Measurements from ENCODE around the gene PRG3. TPM values are rescaled to one million over a fixed set of nuclear protein-coding genes. Genes with fewer than 3 reads are reported as not detected.

PRG3 gene
- total and polyA plus RNA-seq, 2 donors from 2014 or later = not detected

DNA sequence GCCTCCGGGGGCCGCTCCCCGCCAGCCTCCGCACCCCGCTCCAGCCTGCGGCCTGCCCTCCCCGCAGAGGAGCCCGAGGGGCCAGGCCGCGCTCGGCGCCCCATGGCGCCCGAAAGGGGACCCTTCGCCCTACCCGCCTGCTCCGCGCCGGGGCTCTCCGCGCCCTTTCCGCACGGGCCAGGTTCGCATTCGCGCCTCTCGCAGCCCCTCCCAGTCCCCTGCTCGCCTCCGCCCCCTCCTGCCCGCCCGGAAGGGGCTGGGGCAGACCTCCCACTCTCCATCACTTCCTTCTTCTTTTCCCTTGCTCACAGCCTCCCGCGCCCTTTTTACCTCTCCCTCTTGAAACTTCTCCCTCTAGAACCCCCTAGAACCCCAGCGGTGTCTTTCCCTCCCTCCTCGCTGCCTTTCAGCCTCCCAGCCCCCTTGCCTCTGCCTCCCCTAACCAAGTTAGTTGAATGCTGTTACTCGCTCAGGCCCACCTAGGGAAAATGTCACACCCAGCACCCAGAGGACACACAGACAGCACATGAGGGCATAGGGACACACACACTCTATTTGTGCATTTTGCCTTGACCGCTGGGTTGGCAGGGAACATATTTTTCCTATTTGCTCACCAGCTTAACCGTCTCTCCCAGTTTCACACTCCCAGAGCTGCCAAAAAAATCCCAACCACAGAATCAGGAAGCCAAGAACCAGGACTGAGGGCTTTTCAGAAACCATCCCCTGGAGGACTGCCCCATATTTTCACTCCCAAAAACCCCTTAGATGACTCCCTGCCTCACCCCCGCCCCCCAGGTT is 46.2 kb upstream of the PRG3 start, which contains the start of gene SLC43A3:
SLC43A3 (minus strand) TSS at position 193 of the 798 bp plus-strand sequence. CDS start 949 bp downstream, outside the sequence.
- DNase-seq (peak; percentile 73 to 91 (median 79)), FAIRE-seq (no peak)
- peak within 1 kb of the TSS; percentile 59 to 80 for H3K27ac ChIP-seq (ENCODE audit: low read depth in 2 of 2, low read length in 2 of 2)
- H3K36me3 ChIP-seq (ENCODE audit: control insufficient read depth in 2 of 3, insufficient read depth in 3 of 3, low read length in 3 of 3) = no peaks in the 10 kb centered on the region
- no peaks in the 10 kb centered on the region for H3K9me3 ChIP-seq (ENCODE audit: control insufficient read depth in 2 of 3, insufficient read depth in 1 of 3, low read length in 3 of 3)
- no peaks in the 10 kb centered on the region for H3K27me3 ChIP-seq (ENCODE audit: control insufficient read depth, insufficient read depth, low read length)
- H3K4me3 ChIP-seq (ENCODE audit: low read length in 3 of 3) = peak within 1 kb of the TSS; percentile 2 to 52 (median 49)
- H3K9ac ChIP-seq (ENCODE audit: low read length in 3 of 3) = peak within 1 kb of the TSS; percentile 13 to 39 (median 35)
- peaks cover 4 to 22% (median 11%) of the 10 kb centered on the region in 3 donors for H3K4me1 ChIP-seq (ENCODE audit: control insufficient read depth in 2 of 3, insufficient read depth in 2 of 3, low read depth in 1 of 3, low read length in 3 of 3)
- TF ChIP-seq, protein P1, sequence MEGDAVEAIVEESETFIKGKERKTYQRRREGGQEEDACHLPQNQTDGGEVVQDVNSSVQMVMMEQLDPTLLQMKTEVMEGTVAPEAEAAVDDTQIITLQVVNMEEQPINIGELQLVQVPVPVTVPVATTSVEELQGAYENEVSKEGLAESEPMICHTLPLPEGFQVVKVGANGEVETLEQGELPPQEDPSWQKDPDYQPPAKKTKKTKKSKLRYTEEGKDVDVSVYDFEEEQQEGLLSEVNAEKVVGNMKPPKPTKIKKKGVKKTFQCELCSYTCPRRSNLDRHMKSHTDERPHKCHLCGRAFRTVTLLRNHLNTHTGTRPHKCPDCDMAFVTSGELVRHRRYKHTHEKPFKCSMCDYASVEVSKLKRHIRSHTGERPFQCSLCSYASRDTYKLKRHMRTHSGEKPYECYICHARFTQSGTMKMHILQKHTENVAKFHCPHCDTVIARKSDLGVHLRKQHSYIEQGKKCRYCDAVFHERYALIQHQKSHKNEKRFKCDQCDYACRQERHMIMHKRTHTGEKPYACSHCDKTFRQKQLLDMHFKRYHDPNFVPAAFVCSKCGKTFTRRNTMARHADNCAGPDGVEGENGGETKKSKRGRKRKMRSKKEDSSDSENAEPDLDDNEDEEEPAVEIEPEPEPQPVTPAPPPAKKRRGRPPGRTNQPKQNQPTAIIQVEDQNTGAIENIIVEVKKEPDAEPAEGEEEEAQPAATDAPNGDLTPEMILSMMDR (IDR thresholded peaks at IDR 0.05; ENCODE audit: borderline replicate concordance, extremely low read depth, insufficient read depth) = no peak
- intact Hi-C loops (cut with DNase I) = no loop called here

DNA sequence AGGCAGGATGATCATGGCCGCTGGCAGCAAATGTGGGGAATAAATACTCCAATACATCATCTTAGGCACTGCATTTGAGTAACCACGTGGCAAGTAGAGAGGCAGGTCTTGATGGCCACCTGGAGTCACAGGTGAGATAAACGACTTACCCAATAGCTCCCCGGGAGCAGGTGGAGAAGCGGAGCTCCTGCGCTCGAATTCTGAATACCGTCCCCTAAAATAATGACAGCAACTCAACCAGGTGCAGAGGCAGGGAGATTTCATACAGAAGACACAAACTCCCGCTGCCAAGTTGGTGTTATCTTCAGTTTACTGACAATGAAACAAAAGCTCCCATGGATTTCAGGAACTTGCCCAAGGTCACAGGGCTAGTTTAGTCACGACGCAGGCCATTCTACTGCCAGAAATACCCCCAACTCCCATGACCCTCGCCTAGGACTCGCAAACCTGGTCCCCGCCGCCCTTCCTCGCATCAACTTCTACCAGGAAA is 45.5 kb upstream of the PRG3 start:
- Histone ChIP-seq H3K9me3 (ENCODE audit: control insufficient read depth in 2 of 3, insufficient read depth in 1 of 3, low read length in 3 of 3) (no peaks in the 10 kb centered on the region), H3K27ac (ENCODE audit: low read depth in 2 of 2, low read length in 2 of 2) (peak overlapping the region; percentile 47 to 71), H3K27me3 (ENCODE audit: control insufficient read depth, insufficient read depth, low read length) (no peaks in the 10 kb centered on the region), H3K9ac (ENCODE audit: low read length in 3 of 3) (peak overlapping the region; percentile 13 to 39 (median 35)), H3K4me1 (ENCODE audit: control insufficient read depth in 2 of 3, insufficient read depth in 2 of 3, low read depth in 1 of 3, low read length in 3 of 3) (peaks cover 4 to 22% (median 11%) of the 10 kb centered on the region in 3 donors), H3K36me3 (ENCODE audit: control insufficient read depth in 2 of 3, insufficient read depth in 3 of 3, low read length in 3 of 3) (no peaks in the 10 kb centered on the region), H3K4me3 (ENCODE audit: low read length in 3 of 3) (peak overlapping the region; percentile 2 to 52 (median 49))
- intact Hi-C loops (cut with DNase I) = no loop called here
- DNase-seq (peak in 1 of 5 donors; percentile 17), FAIRE-seq (no peak)
- TF ChIP-seq, protein P1 (IDR thresholded peaks at IDR 0.05; ENCODE audit: borderline replicate concordance, extremely low read depth, insufficient read depth) = no peak

DNA sequence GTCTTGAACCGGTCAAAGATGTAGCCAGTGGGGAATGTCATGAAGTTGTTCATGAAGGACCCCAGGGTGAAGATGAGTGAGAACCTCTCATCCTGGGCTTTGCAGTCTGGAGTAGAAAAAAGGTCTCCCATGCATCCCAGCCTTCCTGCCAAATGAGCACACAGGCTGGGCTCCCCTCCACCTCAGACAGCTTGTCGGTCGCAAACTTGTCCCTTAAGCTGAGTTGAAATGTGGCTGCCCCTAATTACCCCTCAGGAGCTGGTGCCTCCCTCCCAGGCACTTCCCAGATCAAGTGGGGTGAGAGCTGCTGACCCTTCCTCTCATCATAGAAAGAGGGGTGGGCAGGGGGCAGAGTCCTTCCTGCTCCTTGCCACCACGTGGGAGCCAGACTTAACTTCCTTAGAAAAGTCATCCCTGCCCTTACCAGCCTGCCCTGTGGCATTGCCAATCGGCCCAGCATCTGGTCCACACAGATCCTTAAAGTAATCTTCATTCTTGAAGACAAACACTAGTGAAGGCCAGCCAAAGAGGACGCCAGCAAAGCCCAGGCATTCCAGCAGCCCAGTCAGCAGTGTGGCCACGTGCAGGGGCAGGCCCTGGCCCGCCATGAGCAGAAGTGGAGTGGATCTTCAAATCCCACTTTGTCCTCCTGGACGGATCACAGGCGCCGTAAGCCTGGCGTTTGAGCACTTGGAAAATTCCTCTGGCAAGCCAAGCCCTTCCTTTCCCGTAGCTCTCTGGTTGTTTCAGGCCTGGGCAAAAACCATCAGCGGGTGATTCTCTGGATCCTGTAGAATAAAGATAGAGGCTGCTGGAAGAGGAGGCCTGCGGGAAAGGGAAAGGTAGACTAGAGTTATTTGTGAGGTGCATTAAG is 44.9 kb upstream of the PRG3 start:
- no peaks in the 10 kb centered on the region for H3K9me3 ChIP-seq (ENCODE audit: control insufficient read depth in 2 of 3, insufficient read depth in 1 of 3, low read length in 3 of 3)
- no peaks in the 10 kb centered on the region for H3K27me3 ChIP-seq (ENCODE audit: control insufficient read depth, insufficient read depth, low read length)
- FAIRE-seq (no peak), DNase-seq (peak in 2 of 5 donors; percentile 10 to 42)
- intact Hi-C loops (cut with DNase I) = no loop called here
- peak overlapping the region; percentile 59 to 78 for H3K27ac ChIP-seq (ENCODE audit: low read depth in 2 of 2, low read length in 2 of 2)
- TF ChIP-seq, protein P1 (IDR thresholded peaks at IDR 0.05; ENCODE audit: borderline replicate concordance, extremely low read depth, insufficient read depth) = no peak
- peak overlapping the region in 1 of 3 donors; percentile 35 for H3K9ac ChIP-seq (ENCODE audit: low read length in 3 of 3)
- peaks cover 4 to 22% (median 11%) of the 10 kb centered on the region in 3 donors for H3K4me1 ChIP-seq (ENCODE audit: control insufficient read depth in 2 of 3, insufficient read depth in 2 of 3, low read depth in 1 of 3, low read length in 3 of 3)
- H3K4me3 ChIP-seq (ENCODE audit: low read length in 3 of 3) = peak overlapping the region in 2 of 3 donors; percentile 2 to 31
- no peaks in the 10 kb centered on the region for H3K36me3 ChIP-seq (ENCODE audit: control insufficient read depth in 2 of 3, insufficient read depth in 3 of 3, low read length in 3 of 3)

Measured in kidney (tissue), 14 donors.